Fibroblast of skin of right biceps (primary cell): ENCODE data around the gene MSMP.

Source experiments
- DNase-seq: peaks from one replicate; pipeline ENCODE4 v3.0.0-alpha.2; 2013

The MSMP gene

GRCh38 chr9:35741740-35742139 is 12.3 kb downstream of the MSMP start:
- DNase-seq, result no peak

GRCh38 chr9:35740243-35740642 is 13.8 kb downstream of the MSMP start:
- DNase-seq, result no peak

GRCh38 chr9:35738924-35739323 is 15.2 kb downstream of the MSMP start:
- DNase-seq, result no peak

GRCh38 chr9:35738186-35738585 is 15.9 kb downstream of the MSMP start:
- DNase-seq, result no peak

GRCh38 chr9:35737143-35737542 is 16.9 kb downstream of the MSMP start:
- no peak for DNase-seq

- DNase-seq, result peak; percentile 70
Measured at GRCh38 chr9:35736201-35736633, 17.9 kb downstream of the MSMP start.

- DNase-seq, result no peak
Measured at GRCh38 chr9:35734096-35734495, 20.0 kb downstream of the MSMP start.

GRCh38 chr9:35732800-35733541 is 21.1 kb downstream of the MSMP start:
- peak; percentile 68 for DNase-seq

GRCh38 chr9:35732185-35732799 is 21.8 kb downstream of the MSMP start, which contains the start of the genes CREB3 and TLN1:
TSS of gene CREB3 (plus strand) at chr9:35732666. CDS start at chr9:35732773, 107 bp downstream.
TSS of gene TLN1 (minus strand) at chr9:35732195. CDS start at chr9:35725694, 6,501 bp downstream.
- DNase-seq, result peak; percentile 99

- peak; percentile 23 for DNase-seq
Measured at GRCh38 chr9:35731415-35732184, 22.5 kb downstream of the MSMP start.

GRCh38 chr9:35730486-35730854 is 23.6 kb downstream of the MSMP start:
- DNase-seq, result no peak

GRCh38 chr9:35729700-35730485 is 24.2 kb downstream of the MSMP start:
- peak; percentile 94 for DNase-seq

GRCh38 chr9:35729101-35729500 is 25.0 kb downstream of the MSMP start:
- DNase-seq, result no peak

- DNase-seq, result peak; percentile 96
Measured at GRCh38 chr9:35728041-35728971, 25.8 kb downstream of the MSMP start.

GRCh38 chr9:35727676-35728040 is 26.4 kb downstream of the MSMP start:
- no peak for DNase-seq

GRCh38 chr9:35726931-35727330 is 27.1 kb downstream of the MSMP start:
- DNase-seq, result peak; percentile 32

- no peak for DNase-seq
Measured at GRCh38 chr9:35725362-35725761, 28.7 kb downstream of the MSMP start.

- no peak for DNase-seq
Measured at GRCh38 chr9:35723908-35724307, 30.2 kb downstream of the MSMP start.

- DNase-seq, result no peak
Measured at GRCh38 chr9:35723426-35723825, 30.6 kb downstream of the MSMP start.

- no peak for DNase-seq
Measured at GRCh38 chr9:35719546-35719945, 34.5 kb downstream of the MSMP start.

- no peak for DNase-seq
Measured at GRCh38 chr9:35718721-35719511, 35.2 kb downstream of the MSMP start.
